Measurements from ENCODE around the gene VMP1.
A peak's percentile ranks its signal among the peaks of the same experiment; 100 is the strongest.

VMP1 gene

DNA sequence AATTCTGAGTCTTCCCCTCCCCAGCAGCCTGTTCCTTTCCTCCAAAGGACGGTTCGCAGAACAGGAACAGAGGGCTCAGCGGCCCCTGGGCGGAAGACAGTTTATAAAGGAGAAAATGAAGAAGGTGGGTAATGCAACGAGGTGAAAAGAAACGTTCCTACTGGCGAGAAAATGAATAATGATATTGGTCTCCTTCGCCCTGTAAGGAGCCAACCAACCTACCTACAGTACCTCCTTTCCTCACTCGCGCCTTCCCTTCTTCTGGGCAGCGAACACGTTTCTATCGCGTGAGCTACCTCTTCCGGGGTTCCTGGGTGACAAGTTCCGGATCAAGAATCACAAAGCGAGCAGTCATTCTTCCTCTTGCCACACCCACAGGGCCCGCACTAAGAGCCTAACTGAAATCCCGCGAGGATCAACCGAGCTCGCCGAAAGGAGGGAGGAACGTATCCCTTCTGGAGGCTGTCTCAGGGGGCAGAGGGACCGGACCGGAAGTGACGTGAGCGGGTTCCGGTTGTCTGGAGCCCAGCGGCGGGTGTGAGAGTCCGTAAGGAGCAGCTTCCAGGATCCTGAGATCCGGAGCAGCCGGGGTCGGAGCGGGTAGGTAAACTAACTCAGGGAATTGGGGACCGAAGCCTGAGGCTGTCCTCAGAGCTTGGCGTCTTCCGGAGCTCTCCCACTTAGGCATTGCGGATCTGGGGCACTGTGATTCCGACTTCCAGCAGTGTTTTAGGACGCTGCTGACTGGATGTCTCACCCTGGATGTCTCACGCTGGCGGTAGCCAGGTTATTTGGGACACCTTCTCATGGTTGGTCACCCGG, at the start of gene VMP1, which contains the start of gene PTRH2:
TSS of gene VMP1 (plus strand) at position 506 of the 822 bp plus-strand sequence. CDS start 23,793 bp downstream, outside the sequence.
TSS of gene PTRH2 (minus strand) at position 282 of the 822 bp plus-strand sequence. CDS start 9,452 bp downstream, outside the sequence.
- DNase-seq: peak; percentile 87 to 89

DNA sequence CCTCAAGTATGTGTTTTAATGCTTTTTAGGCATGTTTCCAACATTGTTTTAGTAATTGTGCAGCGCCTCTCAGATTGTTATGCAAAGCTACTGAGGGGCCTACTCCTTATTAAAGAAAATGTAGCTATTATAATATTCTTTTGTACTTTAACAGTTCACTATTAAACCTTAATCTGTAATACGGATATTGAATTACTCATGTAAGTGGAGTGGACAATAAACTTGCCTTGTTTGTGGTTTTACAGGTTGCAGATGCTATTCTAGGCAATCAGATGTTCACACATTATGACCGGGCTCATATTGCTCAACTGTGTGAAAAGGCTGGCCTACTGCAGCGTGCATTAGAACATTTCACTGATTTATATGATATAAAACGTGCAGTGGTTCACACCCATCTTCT, 41.2 kb upstream of the VMP1 start:
- DNase-seq: no peak

DNA sequence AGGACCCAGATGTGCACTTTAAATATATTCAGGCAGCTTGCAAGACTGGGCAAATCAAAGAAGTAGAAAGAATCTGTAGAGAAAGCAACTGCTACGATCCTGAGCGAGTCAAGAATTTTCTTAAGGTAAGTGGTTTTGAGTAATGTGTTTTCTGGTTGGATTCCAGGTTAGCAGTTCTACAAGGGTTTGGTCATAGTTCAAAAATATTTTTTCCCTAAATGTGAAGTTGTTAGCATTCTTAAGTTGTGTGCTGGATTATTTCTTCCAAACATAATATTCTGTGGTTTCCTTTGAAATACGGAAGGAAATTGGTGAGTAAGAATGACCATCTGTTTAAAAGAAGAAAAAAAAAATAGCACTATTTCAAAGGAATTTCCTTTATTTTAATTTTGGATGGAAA, 38.6 kb upstream of the VMP1 start:
- no peak for DNase-seq

DNA sequence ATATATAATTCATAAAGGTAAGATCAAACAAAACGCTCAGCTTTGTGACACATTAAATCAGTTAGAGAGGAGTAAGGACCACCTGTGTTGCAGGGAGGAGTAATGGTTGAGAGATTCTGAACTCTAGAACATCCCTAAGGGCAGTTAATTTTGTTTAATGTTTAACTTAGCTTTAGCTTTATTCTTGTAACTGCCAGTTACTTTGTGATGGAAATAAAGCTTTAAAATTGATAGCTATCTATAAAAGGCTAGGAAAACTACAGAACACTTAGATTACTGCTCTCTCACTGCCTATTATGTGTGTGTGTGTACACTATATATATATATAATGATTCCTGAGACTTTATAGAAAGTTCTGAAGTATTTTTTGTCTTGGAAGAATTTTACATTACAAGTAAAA, 38.0 kb upstream of the VMP1 start:
- no peak for DNase-seq

DNA sequence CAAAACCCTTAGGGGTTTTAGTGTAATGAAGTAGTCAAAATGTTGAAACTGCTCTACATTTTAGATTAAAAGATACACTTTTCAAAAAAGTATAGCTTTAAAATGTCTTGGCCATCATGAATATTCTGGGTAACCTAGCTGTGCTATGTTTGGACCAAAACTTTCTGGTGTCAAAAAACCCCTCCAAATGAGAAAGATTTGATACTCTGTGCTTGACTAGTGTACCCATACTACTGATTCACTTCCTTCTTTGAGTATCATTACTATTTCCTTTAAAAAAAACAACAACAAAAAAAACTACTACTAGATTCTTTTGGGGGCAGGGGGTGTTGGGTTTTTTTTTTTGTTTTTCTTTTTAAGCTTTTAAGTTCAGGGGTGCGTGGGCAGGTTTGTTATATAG, 37.5 kb upstream of the VMP1 start:
- DNase-seq: no peak

DNA sequence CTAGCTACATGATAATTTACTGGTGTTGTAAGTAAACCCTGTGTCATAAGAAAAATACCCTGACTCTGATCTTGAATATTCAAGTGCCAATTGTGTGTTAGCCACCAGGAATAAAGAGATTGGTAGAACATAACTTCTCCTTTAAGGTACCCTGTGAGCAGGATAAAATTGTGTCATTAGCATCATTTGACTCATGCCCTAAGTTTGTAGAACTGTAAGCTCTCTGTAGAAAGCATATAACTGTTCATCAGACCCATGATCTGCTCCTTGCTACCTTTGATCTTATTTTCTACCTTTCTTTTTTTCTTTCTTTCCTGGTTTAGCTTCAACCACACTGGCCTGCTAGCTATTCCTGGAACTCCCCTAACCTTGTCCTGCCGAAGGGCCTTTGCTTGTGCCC, 36.1 kb upstream of the VMP1 start:
- DNase-seq: no peak

DNA sequence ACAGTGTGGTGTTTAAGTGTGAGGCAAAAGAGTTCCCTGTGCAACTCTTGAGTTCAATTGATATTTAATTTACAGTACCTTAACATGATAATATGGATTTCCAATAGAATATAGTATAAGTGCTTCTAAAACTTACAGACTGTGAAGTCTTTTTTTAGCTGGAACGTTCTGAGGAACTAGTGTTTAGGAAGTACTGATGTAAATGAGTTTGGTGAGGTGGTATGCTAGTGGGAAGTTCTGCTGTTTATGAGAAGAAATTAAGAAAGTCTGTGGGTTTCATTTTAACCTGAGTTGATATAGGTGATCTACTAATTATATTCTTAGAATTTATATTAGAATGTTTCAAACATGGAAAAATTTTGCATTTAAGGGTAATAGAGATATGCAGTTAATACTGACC, 32.2 kb upstream of the VMP1 start:
- DNase-seq: no peak

DNA sequence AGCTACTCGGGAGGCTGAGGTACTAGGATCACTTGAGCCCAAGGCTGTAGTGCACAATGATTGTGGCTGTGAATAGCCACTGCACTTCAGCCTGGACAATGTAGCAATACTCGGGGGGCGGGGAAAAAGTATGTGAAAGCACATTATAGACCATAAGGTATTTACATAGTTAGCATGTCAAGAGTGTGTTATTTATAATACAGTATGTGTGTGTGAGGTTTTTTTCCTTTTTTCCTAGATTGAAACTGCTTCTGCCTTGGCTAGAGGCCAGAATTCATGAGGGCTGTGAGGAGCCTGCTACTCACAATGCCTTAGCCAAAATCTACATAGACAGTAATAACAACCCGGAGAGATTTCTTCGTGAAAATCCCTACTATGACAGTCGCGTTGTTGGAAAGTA, 30.7 kb upstream of the VMP1 start:
- no peak for DNase-seq

DNA sequence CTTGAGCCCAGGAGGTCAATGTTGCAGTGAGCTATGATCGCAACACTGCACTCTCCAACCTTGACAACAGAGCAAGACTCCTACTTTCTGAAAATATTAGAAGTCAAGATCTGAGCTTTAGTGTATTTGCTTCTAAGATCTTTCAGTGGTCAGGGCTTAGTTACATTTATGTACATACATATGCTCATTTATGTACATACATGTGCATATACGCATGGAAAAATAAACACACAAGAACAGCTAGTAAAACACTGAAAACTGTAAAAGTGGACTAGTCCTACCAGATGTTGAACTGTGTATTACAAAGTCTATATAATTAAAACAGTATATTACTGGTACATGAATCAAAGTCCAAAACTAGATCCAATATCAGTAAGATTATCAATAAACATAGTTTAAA, 28.5 kb upstream of the VMP1 start:
- no peak for DNase-seq

DNA sequence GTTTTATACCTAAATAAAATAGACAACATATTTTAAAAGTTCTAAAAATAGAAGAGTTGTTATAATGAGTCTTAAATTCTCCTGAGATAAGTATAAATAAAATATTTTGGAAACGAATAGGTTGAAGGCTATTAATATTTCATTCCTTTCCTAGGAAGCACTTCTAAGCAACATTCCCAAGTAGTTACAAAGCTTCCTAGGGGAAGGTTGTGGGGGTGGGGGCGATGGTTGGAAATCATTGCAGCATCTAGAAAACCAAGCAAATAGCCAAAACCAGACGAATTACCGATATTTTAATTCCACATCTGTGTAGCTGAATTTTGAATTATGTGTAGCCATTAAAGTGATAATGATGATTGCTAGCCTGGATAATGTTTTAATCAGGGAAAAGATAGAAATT, 27.1 kb upstream of the VMP1 start:
- DNase-seq: no peak

DNA sequence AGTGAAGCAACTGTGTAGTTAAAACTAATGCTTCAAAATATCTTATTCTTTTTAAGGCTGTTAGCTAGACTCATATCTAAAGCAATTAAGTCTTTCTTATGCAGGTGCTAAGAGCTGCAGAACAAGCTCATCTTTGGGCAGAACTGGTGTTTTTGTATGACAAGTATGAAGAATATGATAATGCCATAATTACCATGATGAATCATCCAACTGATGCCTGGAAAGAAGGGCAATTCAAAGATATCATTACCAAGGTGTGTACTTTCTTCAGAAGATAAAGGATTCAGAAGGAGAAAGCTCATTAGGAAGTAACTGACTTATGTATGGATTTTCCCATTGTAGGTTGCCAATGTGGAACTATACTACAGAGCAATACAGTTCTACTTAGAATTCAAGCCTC, 24.2 kb upstream of the VMP1 start:
- DNase-seq: no peak

DNA sequence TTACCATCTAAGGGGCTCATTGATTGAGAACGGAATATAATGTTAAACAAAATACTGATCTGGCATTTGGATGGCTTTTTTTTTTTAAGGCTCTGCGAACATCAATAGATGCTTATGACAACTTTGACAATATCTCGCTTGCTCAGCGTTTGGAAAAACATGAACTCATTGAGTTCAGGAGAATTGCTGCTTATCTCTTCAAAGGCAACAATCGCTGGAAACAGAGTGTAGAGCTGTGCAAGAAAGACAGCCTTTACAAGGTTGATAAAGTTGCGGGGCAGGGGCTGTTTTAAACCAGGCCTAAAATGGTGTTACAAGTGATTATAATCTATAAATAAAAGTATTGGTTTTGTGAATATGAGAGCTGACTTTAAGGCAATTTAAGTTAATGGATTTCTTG, 22.5 kb upstream of the VMP1 start:
- DNase-seq: no peak

DNA sequence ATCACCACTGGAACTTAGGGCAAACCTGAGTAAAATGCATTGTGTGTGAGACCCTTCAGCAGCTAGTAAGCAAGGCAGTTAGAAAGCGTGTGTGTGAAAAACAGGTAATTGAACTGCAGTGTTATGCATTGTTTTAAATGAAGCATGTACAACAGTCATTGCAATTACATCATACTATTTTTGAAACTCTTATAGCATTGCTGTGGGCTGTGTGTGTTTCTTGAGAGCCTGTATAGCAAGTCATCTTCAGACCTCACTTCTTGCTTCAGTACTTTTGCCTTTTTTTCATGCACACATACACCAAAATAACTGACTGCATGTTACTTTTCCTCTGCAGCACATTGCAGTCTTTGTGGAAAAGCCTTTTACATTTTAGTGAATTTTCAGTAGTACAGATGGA, 19.4 kb upstream of the VMP1 start:
- no peak for DNase-seq

DNA sequence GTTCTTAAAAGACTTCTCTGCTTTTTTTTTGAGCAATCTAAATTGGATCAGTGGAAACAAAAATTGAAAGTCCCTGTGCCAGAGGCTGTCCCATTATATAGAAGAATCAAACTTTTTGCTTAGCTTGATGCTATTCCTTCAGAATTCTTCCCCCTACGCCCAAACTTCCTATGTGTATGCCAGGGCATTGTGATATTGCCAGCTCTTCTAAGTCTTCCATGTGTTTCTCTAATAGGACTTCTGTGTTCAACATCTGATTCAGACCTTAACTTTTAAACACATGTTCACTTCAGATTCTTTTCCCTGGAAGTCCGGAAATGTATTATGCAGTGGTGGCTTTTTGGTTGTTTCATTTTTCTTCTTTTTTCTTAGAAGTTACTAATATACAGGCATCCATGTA, 19.0 kb upstream of the VMP1 start:
- DNase-seq: no peak

DNA sequence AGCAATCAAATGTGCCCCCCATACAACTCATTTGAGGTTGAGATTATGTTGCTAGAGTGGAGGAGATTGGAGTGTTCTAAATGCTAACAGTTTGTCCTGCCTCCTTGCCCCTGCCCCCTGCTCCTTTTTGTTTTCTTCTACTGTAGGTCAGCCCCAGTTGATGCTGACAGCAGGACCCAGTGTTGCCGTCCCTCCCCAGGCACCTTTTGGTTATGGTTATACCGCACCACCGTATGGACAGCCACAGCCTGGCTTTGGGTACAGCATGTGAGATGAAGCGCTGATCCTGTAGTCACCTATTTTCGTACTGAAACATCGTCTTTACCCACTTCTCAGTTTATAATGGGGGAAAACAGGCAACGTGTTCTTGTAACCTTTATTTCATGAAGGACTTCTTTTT, 13.9 kb upstream of the VMP1 start:
- no peak for DNase-seq

DNA sequence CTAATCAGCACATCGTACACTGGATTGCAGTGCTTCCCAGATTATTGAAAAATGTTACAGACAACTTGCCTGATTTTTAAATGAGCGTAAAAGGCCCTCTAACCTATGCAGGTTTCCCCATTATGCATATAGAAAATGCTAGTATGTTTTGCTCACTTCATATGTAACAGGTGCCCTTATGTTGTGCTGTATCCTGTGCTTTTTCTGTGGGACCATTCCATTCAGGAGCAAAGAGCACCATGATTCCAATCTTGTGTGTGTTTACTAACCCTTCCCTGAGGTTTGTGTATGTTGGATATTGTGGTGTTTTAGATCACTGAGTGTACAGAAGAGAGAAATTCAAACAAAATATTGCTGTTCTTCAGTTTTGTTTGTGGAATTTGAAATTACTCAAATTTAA, 13.1 kb upstream of the VMP1 start:
- no peak for DNase-seq

DNA sequence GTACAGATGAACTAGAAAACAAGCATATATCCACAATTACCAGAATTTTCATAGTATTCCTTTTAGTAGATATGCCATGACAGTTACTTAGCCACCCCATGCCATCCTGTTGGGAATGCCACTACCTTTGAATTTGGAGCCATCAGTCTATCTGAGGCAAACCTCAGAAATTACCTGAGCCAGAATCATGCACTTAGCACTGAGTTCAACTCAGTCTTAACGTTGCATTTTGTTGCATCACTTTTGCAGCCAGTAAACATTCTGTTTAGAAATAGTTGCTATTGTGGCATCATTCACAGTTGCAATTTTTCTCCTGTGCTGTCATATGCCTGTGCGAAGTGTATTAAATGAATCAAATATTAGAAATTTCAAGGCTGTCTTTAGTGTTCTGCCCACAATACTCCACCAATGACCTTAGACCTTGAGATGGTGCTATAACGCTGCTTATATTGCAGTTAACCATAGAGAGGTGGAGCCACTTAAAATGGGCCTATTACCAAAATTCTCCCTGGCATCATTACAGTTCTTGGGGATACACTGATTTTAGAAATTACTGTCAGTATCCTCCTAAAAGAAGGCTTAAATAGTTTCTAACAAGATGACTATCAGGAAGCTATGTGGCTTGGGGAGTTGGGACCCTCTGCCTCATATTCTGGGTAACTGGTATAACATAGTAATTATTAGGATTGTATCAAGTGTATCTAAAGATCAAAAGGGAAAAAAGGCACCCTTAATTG, 11.3 kb upstream of the VMP1 start:
- DNase-seq: no peak

DNA sequence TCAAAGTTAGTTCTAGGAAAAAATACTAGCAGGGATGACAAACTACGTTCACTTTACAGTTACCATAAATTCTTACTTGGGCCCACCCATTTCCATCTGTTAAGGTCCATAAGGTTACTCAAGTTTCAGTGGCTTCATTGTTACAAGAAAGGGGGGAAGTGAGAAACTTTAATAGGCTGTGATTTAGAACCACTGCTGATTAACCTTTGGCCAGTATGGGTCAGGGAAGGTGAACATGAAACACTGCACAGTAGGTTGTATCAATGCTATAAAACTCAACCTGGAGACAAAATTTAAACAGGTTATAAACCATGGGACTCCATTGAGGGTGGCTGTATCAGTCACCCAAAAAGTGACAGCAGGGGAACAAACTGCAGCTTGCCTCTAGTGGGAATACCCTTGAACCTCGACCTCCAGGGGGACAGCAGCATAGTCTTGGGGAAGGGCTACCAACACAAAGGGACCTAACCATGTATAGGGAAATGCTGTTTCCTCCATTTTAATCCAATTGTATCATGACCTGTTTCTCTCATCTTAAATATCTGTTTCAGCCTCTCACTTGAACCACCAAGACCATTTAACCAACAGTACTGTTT, 10.7 kb upstream of the VMP1 start:
- no peak for DNase-seq

DNA sequence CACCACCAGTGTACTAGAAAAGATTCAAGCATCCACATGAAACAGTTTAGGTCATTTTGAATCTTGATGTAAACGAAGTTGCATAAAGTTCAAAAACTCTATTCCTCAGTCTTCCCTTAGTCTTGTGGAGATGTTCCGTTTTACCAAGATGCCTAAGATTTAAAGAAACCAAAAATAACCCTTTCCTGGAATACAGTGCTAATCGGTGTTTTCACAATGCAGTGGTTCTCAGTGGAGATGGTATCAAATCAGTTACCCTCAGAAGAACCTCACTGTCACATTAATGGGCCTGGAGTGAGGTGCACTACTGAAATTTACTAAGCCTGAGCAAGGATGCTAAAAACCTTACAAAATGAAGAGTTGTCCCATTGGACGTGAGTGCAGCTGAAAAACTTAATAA, 9.3 kb upstream of the VMP1 start:
- no peak for DNase-seq

DNA sequence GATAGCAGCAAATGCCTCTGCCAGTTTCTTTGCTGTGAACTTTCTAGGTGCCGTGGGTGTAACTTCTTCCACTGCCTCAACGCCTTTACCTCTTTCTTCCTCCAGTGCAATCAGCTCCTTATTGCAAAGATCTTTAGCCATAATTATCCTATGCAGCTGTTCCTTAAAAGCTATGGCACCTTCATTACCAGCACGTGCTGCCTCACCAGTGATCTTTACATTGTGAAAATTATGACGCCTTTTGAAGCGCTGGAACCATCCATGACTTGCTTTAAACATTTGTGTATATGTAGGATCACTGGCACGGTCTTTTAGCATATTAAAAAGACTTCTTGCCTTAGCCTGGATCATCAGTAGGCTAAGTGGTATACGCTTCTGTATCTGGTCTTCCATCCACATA, 8.2 kb upstream of the VMP1 start:
- DNase-seq: no peak

DNA sequence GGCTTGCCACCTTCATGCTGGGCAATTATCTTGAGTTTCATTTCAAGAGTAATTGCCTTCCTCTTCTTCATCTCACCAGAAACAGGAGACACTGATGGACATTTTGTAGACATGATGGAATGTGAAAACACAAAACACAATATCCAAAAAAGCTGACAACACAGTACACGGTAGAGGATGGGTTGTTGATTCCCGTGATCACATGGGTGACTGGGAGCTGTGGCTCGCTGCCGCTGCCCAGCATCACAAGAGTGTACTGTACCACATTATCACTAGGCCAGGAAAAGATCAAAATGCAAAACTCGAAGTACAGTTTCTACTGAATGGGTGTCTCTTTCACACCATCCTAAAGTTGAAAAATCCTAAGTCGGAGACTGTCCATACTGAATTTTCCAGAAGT, 7.7 kb upstream of the VMP1 start:
- DNase-seq: no peak

DNA sequence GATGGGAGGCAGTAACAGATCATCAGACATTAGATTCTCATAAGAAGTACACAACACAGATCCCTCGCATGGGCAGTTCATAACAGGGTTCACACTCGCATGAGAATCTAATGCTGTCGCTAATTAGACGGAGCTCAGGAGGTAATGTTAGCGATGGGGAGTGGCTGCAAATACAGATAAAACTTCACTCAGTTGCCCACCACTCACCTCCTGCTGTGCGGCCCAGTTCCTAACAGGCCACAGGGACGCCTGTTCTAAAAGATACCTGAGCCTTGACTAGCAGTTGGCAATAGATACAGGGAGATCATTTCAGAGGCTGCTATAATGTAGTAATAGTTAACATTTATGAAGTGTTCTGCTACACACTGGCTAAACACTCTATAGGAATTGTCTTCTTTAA, 5.2 kb upstream of the VMP1 start:
- no peak for DNase-seq

DNA sequence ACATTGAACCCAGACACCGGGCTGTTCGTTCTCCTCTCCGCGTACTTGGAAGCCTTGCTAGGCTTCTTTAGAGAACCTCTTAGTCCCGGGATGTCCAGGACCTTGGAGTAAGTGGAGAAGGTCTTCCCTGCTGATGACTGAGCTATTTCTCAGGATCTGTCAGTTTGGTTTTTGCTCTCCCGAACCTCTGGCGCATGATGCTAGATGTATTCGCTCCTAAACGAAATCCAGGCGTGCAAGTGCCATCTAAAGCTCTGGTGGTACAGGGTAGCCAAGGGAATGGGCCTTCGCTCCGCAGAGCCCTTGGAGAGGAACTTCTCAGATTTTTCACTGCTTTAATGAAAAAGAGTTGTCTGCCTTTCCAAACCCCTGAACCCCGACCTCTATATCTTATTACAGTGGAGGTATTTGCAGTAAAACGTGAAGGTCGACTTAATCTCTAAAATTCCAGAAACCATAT, 547 bp downstream of the VMP1 start:
- DNase-seq: no peak

DNA sequence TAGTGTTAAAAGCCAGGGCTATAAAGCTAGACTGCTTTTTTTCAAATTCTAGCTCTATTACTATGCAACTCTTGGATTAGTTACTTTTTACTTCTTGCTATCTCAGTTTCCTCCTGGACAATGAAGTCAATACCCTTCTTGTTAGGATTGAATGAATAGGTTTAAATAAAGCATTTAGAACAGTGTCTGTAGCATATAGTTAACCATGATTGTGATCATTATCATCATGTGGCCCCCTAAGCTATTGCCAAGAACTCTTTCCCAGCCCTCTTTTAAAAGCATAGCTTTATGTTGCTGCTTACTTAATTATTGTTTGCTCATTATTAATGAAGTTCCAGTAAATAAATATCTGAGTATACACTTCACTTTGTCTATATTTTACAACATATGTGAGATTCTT, 4.5 kb downstream of the VMP1 start:
- DNase-seq: no peak
